Activated naive CD8-positive, alpha-beta T cell treated with anti-CD3 and anti-CD28 coated beads, Interleukin-2, amount 10 ng/mL, durations not matched to agents 7 days and 5 days (primary cell): ENCODE measurements around the gene VGF. TPM values are rescaled to one million over a fixed set of nuclear protein-coding genes. Genes with fewer than 3 reads are reported as not detected.
"Not testable (repeated sequence)": the region's sequence is repeated elsewhere in the genome, so short reads cannot be mapped to it uniquely, and the experiment has no call there.

ENCODE experiments used
- ATAC-seq: fragments of 150-1000 bp; cut with Tn5 transposase; one replicate; pipeline ENCODE4 v1.10.0; 2021; ENCODE audit warnings: low read depth, moderate library complexity
- POLR2A ChIA-PET: fragments of 350-600 bp; sonication (Branson Sonifier 250); formaldehyde crosslinking; loops from one replicate; lab custom pipeline; 2021; ENCODE audit warnings: antibody characterized with exemption; lab: Charles Lee
- DNase-seq: peaks from one replicate; pipeline ENCODE4 v3.0.0; 2021
- H3K27ac Mint-ChIP-seq: one replicate; pipeline ENCODE4 v1.8.0; 2022; ENCODE audit warnings: mild to moderate bottlenecking, mixed read lengths
- H3K27me3 Mint-ChIP-seq: one replicate; pipeline ENCODE4 v1.8.0; 2022; ENCODE audit warnings: mild to moderate bottlenecking, moderate library complexity, mixed read lengths
- H3K36me3 Mint-ChIP-seq: one replicate; pipeline ENCODE4 v1.8.0; 2021; ENCODE audit warnings: mild to moderate bottlenecking, mixed read lengths
- H3K4me1 Mint-ChIP-seq: one replicate; pipeline ENCODE4 v1.8.0; 2021; ENCODE audit warnings: mixed read lengths
- H3K4me3 Mint-ChIP-seq: one replicate; pipeline ENCODE4 v1.8.0; 2022; ENCODE audit warnings: mild to moderate bottlenecking, moderate library complexity, mixed read lengths
- H3K9me3 Mint-ChIP-seq: one replicate; pipeline ENCODE4 v1.8.0; 2021; ENCODE audit warnings: mixed read lengths
- total RNA-seq, 2 experiments: library from RNA; stranded (reverse); gene quantifications; one replicate each; pipeline ENCODE4 v1.2.3, GENCODE V29; 2021

VGF gene
- total RNA-seq, 2 experiments from 2014 or later, result 0.14 to 0.17 TPM

- H3K4me1 Mint-ChIP-seq, result peaks cover 5% of the 10 kb centered on the region
- ATAC-seq (peak; percentile 41), DNase-seq (no peak)
- peak within 1 kb of the TSS; percentile 54 for H3K4me3 Mint-ChIP-seq
- H3K36me3 Mint-ChIP-seq, result peaks cover 1% of the 10 kb centered on the region
- POLR2A ChIA-PET, result interaction anchor here (1.7 kb wide), 1 partner anchor 17 kb away, joined by 5 read pairs; the partner anchor contains the start of gene ZNHIT1
- H3K27me3 Mint-ChIP-seq, result peaks cover 39% of the 10 kb centered on the region
- peak within 1 kb of the TSS; percentile 42 for H3K27ac Mint-ChIP-seq
- no peaks in the 10 kb centered on the region for H3K9me3 Mint-ChIP-seq
Observed at GRCh38 chr7:101200862-101201599, 35.7 kb upstream of the VGF start, which contains the start of gene MOGAT3. Gene MOGAT3 (minus strand): TSS chr7:101201036. CDS start chr7:101200854, 182 bp downstream.

GRCh38 chr7:101200504-101200861, 35.1 kb upstream of the VGF start:
- H3K36me3 Mint-ChIP-seq, result peaks cover 1% of the 10 kb centered on the region
- DNase-seq, result no peak
- no peaks in the 10 kb centered on the region for H3K9me3 Mint-ChIP-seq
- H3K27me3 Mint-ChIP-seq, result peaks cover 41% of the 10 kb centered on the region
- H3K4me3 Mint-ChIP-seq, result no peak overlapping the region
- no peak overlapping the region for H3K27ac Mint-ChIP-seq
- no peak for ATAC-seq
- peaks cover 5% of the 10 kb centered on the region for H3K4me1 Mint-ChIP-seq
- POLR2A ChIA-PET, result interaction anchor here (0.6 to 1.7 kb wide), 2 partner anchors 17 to 71 kb away, joined by 4 to 5 read pairs; partner anchors contain the start of gene ZNHIT1

- peaks cover 43% of the 10 kb centered on the region for H3K27me3 Mint-ChIP-seq
- POLR2A ChIA-PET, result interaction anchor here (1.7 kb wide), 1 partner anchor 18 kb away, joined by 5 read pairs; the partner anchor contains the start of gene ZNHIT1
- not testable (repeated sequence) for H3K36me3 Mint-ChIP-seq, DNase-seq, H3K27ac Mint-ChIP-seq, H3K4me1 Mint-ChIP-seq, ATAC-seq, H3K4me3 Mint-ChIP-seq, H3K9me3 Mint-ChIP-seq
Observed at GRCh38 chr7:101199522-101199921, 34.2 kb upstream of the VGF start.

- peaks cover 4% of the 10 kb centered on the region for H3K4me1 Mint-ChIP-seq
- no peaks in the 10 kb centered on the region for H3K9me3 Mint-ChIP-seq
- DNase-seq (no peak), ATAC-seq (no peak)
- POLR2A ChIA-PET, result no interaction called here
- H3K36me3 Mint-ChIP-seq, result peaks cover 1% of the 10 kb centered on the region
- peaks cover 43% of the 10 kb centered on the region for H3K27me3 Mint-ChIP-seq
- H3K4me3 Mint-ChIP-seq, result no peak overlapping the region
- no peak overlapping the region for H3K27ac Mint-ChIP-seq
Observed at GRCh38 chr7:101198476-101198875, 33.1 kb upstream of the VGF start.

- Mint-ChIP-seq H3K36me3 (peaks cover 1% of the 10 kb centered on the region), H3K27ac (no peak overlapping the region)
- POLR2A ChIA-PET, result no interaction called here
Observed at GRCh38 chr7:101197991-101198390, 32.6 kb upstream of the VGF start.

GRCh38 chr7:101195884-101196283, 30.5 kb upstream of the VGF start:
- H3K36me3 Mint-ChIP-seq, result peaks cover under 1% of the 10 kb centered on the region
- no peaks in the 10 kb centered on the region for H3K9me3 Mint-ChIP-seq
- H3K4me1 Mint-ChIP-seq, result peaks cover under 1% of the 10 kb centered on the region
- DNase-seq, result no peak
- POLR2A ChIA-PET, result no interaction called here
- H3K4me3 Mint-ChIP-seq, result no peak overlapping the region
- H3K27me3 Mint-ChIP-seq, result peaks cover 27% of the 10 kb centered on the region
- no peak overlapping the region for H3K27ac Mint-ChIP-seq
- no peak for ATAC-seq

More at GRCh38 chr7:101197991-101198390, 32.6 kb upstream of the VGF start:
- H3K4me3 Mint-ChIP-seq, result no peak overlapping the region
- DNase-seq (no peak), ATAC-seq (no peak)
- peaks cover 4% of the 10 kb centered on the region for H3K4me1 Mint-ChIP-seq
- H3K27me3 Mint-ChIP-seq, result peaks cover 43% of the 10 kb centered on the region
- H3K9me3 Mint-ChIP-seq, result no peaks in the 10 kb centered on the region

- Mint-ChIP-seq H3K27ac (no peak overlapping the region), H3K27me3 (peaks cover 25% of the 10 kb centered on the region), H3K4me3 (no peak overlapping the region), H3K36me3 (no peaks in the 10 kb centered on the region), H3K9me3 (no peaks in the 10 kb centered on the region), H3K4me1 (no peaks in the 10 kb centered on the region)
- ATAC-seq (no peak), DNase-seq (no peak)
- POLR2A ChIA-PET, result no interaction called here
Observed at GRCh38 chr7:101189109-101189508, 23.7 kb upstream of the VGF start.

- H3K27ac Mint-ChIP-seq, result no peak overlapping the region
- ATAC-seq (no peak), DNase-seq (no peak)
- POLR2A ChIA-PET, result interaction anchor here (0.7 to 0.9 kb wide), 2 partner anchors 30 to 642 kb away, joined by 3 read pairs; partner anchors contain the start of gene PLOD3
- peaks cover 2% of the 10 kb centered on the region for H3K4me1 Mint-ChIP-seq
- H3K27me3 Mint-ChIP-seq, result peaks cover 32% of the 10 kb centered on the region
- no peaks in the 10 kb centered on the region for H3K36me3 Mint-ChIP-seq
- H3K9me3 Mint-ChIP-seq, result no peaks in the 10 kb centered on the region
- no peak overlapping the region for H3K4me3 Mint-ChIP-seq
Observed at GRCh38 chr7:101186844-101187428, 21.6 kb upstream of the VGF start.

GRCh38 chr7:101186194-101186593, 20.8 kb upstream of the VGF start:
- Mint-ChIP-seq H3K9me3 (no peaks in the 10 kb centered on the region), H3K36me3 (no peaks in the 10 kb centered on the region), H3K27ac (no peak overlapping the region), H3K4me3 (no peak overlapping the region), H3K4me1 (peaks cover 2% of the 10 kb centered on the region), H3K27me3 (peaks cover 37% of the 10 kb centered on the region)
- DNase-seq (no peak), ATAC-seq (no peak)
- POLR2A ChIA-PET, result interaction anchor here (0.9 kb wide), 1 partner anchor 31 kb away, joined by 3 read pairs; the partner anchor contains the start of gene PLOD3

- H3K9me3 Mint-ChIP-seq, result no peaks in the 10 kb centered on the region
- H3K4me1 Mint-ChIP-seq, result peaks cover 2% of the 10 kb centered on the region
- H3K27me3 Mint-ChIP-seq, result peaks cover 45% of the 10 kb centered on the region
- no peaks in the 10 kb centered on the region for H3K36me3 Mint-ChIP-seq
- DNase-seq (no peak), ATAC-seq (no peak)
- no peak overlapping the region for H3K27ac Mint-ChIP-seq
- no peak overlapping the region for H3K4me3 Mint-ChIP-seq
- POLR2A ChIA-PET, result interaction anchor here (0.6 kb wide), 1 partner anchor 1276 kb away, joined by 4 read pairs; no protein-coding TSS in a partner anchor
Observed at GRCh38 chr7:101185258-101185839, 20.0 kb upstream of the VGF start.

GRCh38 chr7:101180130-101180755, 14.9 kb upstream of the VGF start, which contains the start of gene NAT16:
Gene NAT16 (minus strand): TSS chr7:101180293. CDS start chr7:101174807, 5,486 bp downstream.
- H3K27ac Mint-ChIP-seq, result no peak within 1 kb of the TSS
- no peaks in the 10 kb centered on the region for H3K36me3 Mint-ChIP-seq
- H3K27me3 Mint-ChIP-seq, result peaks cover 80% of the 10 kb centered on the region
- ATAC-seq (no peak), DNase-seq (no peak)
- POLR2A ChIA-PET, result no interaction called here
- H3K9me3 Mint-ChIP-seq, result no peaks in the 10 kb centered on the region
- peaks cover 6% of the 10 kb centered on the region for H3K4me1 Mint-ChIP-seq
- no peak within 1 kb of the TSS for H3K4me3 Mint-ChIP-seq

GRCh38 chr7:101179713-101180112, 14.3 kb upstream of the VGF start:
- Mint-ChIP-seq H3K9me3 (no peaks in the 10 kb centered on the region), H3K4me1 (peaks cover 7% of the 10 kb centered on the region), H3K4me3 (no peak overlapping the region), H3K27ac (no peak overlapping the region), H3K27me3 (peaks cover 82% of the 10 kb centered on the region), H3K36me3 (no peaks in the 10 kb centered on the region)
- DNase-seq, result no peak
- no peak for ATAC-seq
- POLR2A ChIA-PET, result no interaction called here

GRCh38 chr7:101179117-101179516, 13.7 kb upstream of the VGF start:
- H3K27me3 Mint-ChIP-seq, result peaks cover 83% of the 10 kb centered on the region
- no peak for ATAC-seq
- H3K4me1 Mint-ChIP-seq, result peaks cover 9% of the 10 kb centered on the region
- no peak overlapping the region for H3K4me3 Mint-ChIP-seq
- H3K9me3 Mint-ChIP-seq, result no peaks in the 10 kb centered on the region
- H3K27ac Mint-ChIP-seq, result no peak overlapping the region
- POLR2A ChIA-PET, result no interaction called here
- no peak for DNase-seq
- no peaks in the 10 kb centered on the region for H3K36me3 Mint-ChIP-seq
